ENCODE measurements around the gene TMEM131L.

Gene TMEM131L

DNA sequence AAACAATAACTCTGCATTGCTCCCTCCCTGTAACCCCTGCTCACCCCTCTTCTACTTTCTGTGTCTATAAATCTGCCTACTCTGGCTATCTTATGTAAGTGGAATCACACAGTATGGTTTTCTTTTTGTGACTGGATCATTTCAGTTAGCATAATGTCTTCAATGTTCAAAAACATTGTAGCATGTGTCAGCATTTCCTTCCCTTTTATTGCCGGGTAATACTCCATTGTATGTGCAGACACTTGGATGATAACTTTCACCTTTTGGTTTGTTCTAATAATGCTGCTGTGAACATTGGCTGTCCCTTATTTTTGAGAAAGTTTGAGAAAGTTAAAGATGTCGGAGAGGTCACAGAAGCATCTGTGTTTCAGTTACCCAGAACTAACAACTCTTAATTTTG is 157.3 kb downstream of the TMEM131L start:
- DNase-seq = no peak

DNA sequence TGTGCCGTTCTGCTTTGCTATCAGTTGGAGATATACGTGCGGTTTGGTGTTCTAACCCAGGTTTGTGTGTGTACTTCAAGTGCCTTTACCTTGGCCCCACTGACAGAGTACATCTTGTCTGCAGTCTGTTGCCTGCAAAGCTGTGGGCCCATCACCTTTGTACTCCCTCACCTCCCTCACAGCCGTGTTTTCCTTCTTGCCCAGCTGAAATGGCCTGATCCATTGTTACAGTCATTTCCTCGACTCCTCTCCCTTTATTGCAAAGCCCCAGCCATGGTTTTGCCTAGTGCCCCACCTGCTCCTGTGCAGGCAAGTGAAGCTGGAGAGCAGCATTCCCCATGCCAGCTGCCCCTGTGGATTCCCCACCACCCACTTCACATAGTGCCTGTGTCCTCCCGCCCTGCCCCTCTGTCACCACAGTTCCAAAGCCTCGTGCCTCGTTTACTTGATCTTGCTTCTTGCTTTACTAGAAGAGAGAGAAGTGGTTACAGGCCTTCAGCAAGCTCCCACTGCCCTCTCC is 162.7 kb downstream of the TMEM131L start:
- DNase-seq = no peak

DNA sequence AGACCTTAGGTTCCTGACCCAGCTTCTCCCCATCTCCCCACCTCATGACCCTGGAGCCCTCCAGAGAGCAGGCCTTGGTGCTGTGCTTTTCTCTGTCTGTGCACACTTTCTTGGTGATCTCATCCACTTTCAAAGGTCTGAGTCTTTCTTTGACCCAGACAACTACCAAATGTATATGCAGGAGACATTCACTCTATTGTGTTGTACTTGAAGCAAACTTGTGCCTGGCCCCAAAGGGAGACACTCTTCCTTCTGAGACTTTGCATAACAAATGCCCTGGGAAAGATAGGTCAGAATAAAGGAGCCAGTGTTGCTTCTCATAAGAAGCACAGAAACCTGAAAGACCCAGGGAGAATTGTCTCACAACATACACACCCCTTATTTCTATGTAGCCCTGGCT is 163.6 kb downstream of the TMEM131L start:
- no peak for DNase-seq

DNA sequence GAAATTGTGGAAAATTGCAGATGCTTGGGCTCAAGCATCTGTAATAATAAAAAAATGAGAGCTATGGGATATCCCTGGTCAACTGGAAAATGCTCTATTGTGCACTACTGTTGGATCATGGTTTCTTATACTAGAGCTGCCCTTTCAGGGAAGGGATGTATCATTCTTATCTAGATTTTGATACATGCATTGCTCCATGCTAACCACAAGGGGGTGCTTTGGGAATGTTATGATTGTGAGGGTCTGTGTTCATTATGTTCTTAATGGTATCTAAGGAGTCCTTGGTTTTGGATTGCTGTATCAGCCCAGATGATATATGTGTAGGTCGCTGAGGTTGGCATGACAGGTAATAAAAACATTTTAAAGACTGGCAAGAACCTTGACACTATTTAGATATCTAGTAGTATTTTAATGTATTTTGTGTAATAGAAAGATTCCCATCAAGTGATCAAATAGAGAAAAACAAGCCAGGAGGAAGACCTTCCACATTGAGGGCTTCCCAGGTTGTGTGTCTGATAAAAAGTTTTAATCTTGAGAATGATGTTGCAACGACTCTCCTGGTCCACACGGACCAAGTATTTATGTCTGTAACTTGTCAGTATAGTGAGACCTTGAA is 168.7 kb downstream of the TMEM131L start:
- peak; percentile 38 to 40 for DNase-seq

- DNase-seq = no peak
Observed at GRCh38 chr4:153635846-153636245, 169.7 kb downstream of the TMEM131L start.

DNA sequence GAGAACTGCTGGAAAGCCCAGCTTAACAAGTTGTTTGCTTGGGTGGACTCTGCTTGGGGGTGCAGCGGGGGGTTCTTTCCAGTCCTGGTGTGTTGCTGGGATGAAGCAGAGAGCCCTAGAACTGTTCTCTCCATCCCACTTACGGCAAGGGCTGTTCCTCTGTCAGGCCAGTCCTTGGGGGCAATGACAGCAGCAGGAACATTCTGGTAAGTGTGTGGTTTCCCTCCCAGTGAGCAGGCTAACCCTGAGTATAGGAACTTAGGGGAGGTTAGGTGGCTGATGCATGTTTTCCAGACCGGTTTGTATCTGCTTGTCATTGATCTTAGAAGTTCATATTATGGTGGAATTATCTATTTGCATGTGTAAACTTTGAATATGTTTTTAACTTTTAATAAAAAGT is 171.0 kb downstream of the TMEM131L start:
- DNase-seq = no peak

DNA sequence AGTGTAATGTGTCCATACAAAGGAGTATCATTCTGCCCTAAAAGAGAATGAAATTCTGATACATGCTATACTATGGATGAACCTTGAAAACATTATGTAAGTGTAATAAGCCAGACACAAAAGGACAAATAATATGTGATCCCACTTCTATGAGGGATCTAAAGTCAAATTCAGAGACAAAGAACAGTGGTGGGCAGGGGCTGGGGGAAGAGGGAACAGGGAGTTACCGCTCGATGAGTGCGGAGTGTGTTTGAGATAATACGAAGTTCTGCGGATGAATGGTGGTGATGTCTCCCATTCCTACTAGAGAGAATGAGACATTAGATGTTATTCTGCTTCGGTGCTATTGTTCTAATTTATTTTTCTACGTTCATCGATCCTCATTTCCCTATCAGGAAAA is 171.9 kb downstream of the TMEM131L start:
- no peak for DNase-seq

DNA sequence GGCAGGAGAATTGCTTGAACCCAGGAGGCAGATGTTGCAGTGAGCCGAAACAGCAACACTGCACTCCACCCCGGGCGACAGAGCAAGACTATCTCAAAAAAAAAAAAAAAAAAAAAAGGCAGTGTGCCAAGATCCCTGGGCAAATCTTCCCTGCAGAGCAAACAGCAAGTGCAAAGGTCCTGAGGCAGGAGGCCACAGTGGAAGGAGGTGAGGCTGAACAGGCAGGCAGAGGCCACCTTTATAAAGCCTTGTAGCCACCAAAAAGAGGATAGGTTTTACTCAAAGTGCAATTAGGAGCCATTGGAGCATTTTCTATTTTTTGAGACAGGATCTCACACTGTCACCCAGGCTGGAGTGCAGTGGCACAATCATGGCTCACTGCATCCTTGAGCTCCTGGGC is 172.8 kb downstream of the TMEM131L start:
- no peak for DNase-seq

DNA sequence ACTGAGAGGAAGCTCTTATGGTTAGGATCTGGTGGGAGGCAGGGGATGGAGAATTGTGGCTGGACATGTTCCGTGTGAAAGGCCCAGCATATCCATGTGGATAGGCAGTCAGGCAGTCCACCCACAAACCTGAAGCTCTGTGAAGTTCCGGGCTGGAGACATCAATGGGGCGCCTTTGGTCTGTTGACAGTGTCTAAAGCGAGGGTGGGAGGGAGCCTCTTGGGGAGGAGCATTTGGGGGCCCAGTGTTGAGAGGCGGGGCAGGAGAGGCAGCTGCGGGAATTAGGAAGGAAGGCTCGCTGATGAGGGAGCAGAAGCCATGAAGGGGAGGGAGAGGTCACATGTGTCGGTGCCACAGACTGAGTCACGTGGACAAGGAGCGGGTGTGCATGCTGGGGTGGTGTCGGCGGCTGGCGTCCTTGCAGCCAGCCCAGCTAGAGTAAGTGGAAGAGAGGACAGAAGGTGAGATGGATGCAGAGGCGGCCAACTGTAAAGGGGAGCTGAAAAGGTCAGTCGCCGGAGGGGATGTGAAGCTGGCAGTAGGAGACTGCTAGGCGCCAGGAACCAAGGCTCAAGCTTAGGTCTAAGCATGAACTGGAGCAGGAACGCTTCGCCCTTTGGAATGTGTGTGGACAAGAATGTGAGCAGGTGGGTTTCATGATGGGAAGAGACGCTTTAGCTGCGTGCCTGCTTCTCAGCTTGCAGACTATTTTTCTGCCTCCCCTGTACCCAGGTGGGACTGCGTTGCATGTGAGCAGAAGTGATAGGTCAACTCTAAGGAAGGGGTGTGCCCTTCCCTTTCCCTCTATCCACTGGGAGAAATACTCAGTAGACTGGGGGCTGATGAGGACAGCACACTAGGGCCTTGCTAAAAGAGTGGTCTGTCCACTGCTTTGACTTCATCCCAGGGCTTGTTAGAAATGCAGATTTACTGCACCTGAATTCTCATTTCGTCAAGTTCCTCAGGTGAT is 174.0 kb downstream of the TMEM131L start:
- DNase-seq = no peak

DNA sequence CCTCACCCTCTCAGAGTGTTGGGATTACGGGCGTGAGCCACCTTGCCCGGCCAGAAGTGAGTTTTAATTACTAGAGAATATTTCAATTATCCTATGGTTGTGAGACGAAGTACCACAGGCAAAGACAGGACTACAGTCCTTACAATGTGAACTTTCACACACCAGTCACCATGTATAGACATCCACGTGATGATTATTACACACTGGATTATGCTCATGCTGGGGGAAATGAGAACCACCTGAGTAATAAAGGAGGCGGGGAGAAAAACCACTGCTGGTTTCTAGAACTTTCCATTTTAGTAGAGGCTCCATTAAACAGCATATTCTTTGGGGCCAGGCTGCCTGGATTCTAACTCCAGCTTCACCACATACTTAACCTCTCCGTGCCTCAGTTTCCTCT is 175.4 kb downstream of the TMEM131L start:
- DNase-seq = no peak

- DNase-seq = peak; percentile 81 to 86
Observed at GRCh38 chr4:153643406-153644383, 177.5 kb downstream of the TMEM131L start.

DNA sequence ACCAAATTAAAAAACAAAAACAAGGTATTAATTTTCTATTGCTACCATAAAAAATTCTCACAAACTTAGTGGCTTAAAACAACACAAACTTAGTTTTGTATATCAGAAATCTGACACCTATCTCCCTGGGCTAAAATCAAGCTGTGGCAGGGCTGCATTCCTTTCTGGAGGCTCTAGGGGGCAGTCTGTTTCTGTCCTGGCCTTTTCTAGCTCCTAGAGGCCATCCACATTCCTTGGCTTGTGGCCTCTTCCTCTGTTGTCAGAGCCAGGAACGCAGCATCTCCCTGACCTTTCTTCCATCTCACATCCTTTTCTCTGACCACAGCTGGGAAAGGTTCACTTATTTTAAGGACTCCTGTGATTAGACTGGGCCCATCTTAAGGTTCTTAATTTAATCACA is 179.0 kb downstream of the TMEM131L start:
- DNase-seq = peak in 1 of 2 experiments; percentile 8

DNA sequence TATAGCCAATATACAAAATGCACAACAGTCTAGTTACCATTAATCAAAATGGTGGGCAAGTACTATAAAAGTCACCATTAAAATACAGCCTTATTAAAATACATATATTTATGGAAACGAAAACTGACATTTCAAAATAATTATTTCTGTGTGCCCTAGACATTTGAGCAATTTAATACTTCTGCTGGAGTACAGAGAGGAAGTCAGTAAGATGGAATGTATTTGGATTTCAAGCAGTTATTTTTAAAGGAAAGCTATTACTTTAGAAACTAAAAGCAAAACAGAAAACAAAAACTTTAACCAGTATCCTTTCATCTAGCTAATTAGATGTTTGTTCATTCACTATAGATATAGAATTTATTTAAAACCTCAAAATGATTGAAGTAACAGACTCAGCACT is 180.1 kb downstream of the TMEM131L start:
- DNase-seq = no peak

- DNase-seq = no peak
Observed at GRCh38 chr4:153646978-153647377, 180.8 kb downstream of the TMEM131L start.

GRCh38 chr4:153647975-153648374 is 181.8 kb downstream of the TMEM131L start:
- DNase-seq = no peak

GRCh38 chr4:153649572-153649991 is 183.4 kb downstream of the TMEM131L start:
- DNase-seq = peak; percentile 8 to 10

GRCh38 chr4:153651116-153651515 is 185.0 kb downstream of the TMEM131L start:
- peak; percentile 25 to 54 for DNase-seq

GRCh38 chr4:153651587-153651986 is 185.4 kb downstream of the TMEM131L start:
- DNase-seq = peak; percentile 96 to 97

GRCh38 chr4:153652051-153652784 is 186.1 kb downstream of the TMEM131L start:
- DNase-seq = peak; percentile 76 to 83

DNA sequence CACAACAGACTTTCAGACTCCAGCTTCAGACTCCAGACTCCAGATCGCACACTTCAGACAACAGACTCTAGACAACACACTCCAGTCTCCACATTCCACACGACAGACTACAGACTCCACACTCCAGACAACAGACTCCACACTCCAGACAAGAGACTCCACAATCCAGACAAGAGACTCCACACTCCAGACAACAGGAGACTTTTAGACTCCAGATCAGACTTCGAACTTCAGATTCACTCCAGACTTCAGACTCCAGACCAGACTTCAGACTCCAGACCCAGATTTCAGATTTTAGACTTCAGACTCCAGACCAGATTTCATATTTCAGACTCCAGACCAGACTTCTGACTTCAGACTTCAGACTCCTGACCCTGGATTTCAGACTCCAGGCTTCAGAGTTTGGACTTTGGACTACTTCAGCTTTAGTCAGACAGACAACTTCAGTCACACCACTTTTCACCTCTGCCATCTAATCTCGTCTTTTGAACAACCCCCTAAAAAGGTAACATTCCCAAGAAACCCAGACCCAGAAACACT is 188.9 kb downstream of the TMEM131L start:
- no peak for DNase-seq

- peak; percentile 64 to 74 for DNase-seq
Observed at GRCh38 chr4:153655928-153656327, 189.8 kb downstream of the TMEM131L start.
